HG02678 (cell line): Measurements from ENCODE around the gene ADAM30.
"Not testable (repeated sequence)": the region's sequence is repeated elsewhere in the genome, so short reads cannot be mapped to it uniquely, and the experiment has no call there.

Experiments
- ATAC-seq: cut with Tn5 transposase; IDR thresholded peaks from one replicate; pipeline ENCODE4 v1.9.1; 2021; ENCODE audit warnings: mild to moderate bottlenecking, moderate library complexity; ENCODE audit not compliant: unreplicated experiment

Gene ADAM30

DNA sequence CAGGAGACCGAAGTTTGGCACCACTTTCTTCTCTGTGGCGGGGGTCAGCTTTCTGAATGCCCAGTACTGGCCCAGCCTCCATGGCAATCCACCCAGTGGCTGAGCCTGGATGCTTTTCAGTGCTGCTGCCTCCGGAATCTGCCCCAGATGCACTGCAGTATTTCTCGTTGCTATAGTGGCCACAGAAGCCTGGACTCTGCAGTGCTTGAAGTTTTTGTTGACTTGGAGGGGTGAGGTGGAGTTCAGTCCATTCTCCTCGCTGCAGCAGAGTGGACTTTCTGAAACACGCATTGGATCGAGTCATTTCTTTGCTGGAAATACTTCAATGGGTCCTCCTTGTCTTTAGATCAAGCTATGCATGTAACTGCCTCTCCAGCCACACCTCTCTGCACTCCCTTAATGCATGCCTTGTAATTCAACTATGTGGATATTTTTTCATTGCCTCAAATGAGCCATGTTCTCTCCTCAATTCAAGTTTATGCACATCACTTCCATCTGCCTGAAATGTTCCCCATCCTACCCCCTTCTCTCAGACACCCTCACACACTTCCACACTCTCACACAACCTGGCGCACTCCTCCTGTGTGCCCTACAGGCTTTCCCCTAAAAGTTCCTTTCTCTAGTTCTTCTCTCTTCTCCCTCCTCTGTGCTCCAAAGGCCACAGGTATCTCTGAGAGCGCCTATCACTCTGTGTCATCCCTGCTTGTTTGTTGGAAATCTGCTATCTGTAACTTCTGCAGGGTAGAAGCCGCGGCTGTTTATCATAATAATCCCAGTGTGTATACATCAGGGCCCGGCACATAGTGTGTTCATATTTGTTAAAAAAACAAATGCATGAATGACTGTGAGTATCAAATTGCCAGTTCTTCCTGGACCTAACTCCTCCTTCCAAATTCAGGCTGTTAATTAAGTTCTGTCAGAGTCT lies 16.5 kb downstream of the ADAM30 start:
- no peak for ATAC-seq

DNA sequence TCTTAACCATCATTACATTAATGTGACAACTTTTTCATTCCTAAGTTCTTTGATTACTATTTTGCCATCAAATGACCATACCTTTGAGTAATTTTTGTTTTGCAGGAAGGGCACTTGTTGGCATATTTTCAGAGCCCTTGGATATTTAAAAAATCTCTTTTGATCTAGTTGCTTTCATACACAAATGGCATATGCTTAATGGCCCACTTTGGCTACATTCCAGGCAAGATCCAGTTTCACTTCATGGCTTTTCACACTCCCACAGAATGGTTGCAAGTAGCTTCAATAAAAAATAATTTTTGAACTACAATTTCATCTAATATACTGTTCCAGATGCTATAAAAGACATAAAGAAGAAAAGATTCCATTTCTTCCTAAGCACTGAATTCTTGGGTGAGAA lies 18.1 kb downstream of the ADAM30 start:
- ATAC-seq, result no peak

DNA sequence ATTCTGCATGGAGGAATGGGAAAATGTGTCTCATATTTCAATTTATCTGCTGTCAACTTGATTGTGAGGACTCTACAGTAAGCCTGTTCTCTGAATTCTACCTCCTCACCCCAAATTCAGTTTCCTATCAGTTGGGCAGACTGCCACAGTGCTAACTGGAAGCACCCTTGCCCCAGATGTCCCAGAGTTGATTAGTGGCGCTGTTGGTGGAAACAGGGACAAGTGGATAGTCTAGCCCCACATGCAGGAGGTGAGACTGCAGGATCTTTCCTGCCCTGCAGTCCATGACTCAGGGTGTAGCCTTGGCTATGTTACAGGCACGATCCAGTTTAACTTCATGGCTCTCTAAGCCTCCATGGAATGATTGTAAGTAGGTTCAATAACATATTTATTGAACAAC lies 22.1 kb downstream of the ADAM30 start:
- ATAC-seq, result no peak

DNA sequence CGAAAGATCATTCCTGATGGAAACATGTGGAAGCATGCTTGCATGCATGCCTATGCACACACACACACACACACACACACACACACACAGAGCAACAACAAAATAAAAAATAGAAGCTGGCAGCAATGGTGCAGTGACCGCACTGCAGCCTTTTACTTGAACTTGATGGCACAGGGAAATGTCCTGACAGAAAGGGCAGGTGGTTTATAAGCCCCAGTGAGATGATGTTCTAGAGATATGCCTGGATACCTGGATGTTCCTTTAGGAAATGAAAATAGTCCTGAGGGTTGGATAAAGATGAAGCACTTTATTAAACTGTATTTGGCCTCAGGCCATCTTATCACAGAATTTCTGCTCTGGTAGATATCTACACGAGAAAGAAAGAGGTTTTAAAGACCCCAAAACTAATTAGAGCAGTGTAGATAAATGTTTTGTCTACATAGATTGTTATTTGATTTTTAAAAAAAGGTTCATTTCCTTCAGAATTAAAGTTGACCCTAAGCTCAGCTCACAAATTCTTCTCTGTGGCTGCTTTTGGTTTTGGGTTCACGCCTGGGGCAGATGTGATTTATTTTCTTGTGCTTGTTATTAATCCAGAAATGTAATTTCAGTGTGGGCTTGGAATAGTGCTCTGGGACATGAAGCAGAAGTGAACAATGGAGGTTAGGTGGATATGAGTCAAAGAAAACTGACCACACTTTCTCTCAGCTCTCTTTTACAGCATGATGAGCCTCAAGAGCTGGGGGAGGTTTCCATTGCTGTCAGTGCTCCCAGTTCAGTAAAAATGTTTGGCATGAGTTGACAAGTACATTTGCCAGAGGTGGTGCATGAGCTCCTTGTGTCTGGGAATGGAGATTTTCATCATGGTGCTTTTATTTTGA lies 22.9 kb downstream of the ADAM30 start:
- no peak for ATAC-seq

DNA sequence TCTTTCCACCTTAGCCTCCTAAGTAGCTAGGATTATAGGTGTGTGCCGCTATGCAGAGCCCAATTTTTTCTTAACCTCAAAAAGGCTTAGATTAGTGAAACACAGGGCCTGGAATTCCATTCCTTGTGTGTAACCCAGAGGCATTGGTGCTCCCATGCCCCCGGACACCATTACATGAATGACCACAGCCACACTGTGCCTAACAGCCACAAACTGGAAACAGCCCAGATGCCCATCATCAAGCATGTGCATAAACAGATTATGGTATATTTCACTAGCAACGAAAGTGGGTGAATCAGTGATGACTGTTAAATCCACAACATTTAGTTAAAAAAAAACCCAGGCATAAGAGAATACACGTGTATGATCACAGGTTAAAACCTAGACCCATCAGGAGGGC lies 24.4 kb downstream of the ADAM30 start:
- no peak for ATAC-seq

DNA sequence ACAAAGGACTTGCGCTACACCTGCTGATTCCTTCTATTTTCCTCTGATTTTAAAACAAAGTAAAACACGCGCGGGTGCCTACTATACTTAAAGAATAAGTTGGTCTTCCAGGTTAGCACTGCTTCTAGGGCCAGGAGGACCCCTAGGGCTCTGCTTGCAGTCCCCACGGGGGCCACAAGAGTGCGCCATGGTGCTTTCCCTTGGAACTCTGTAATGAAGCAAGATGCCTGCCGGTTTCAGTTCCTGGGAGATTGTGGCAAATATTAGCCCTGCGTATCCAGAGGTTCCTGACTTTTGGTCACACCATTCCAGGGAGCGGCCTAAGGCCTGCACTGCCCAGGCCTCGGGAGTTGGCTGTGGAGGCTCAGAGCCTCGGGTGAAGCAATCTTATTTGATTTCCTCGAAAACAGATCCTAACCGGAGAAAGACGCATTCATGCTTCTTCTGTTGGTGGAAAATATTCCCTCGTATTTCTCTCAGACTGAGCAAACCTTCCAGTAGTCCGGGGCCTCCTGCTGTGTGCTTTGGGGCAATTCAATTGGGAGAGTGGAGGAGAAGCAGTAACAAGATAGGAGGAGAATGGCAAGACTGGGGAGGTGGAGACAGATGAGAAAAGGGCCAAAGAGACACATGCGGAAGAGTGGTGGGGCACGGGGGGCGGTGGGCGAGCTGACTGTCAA lies 25.3 kb downstream of the ADAM30 start:
- no peak for ATAC-seq

DNA sequence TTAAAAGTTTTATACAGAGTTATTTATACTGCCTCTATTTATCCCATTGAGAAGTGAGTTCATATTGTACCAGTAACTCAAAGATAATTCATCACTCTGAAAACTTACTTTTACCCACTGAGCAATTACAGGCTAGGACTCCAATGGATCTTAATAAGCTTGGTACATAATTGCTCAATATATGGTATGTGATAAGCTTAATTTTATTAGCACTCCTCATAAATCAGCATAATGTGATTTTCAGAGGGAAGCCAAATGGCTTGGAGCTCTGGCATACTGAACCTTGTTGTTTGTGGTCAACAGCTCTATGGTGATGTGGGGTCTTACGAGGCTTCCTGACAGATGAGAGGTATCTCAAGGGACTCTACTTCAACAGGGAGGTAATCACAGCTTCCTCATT lies 26.3 kb downstream of the ADAM30 start:
- ATAC-seq, result no peak

DNA sequence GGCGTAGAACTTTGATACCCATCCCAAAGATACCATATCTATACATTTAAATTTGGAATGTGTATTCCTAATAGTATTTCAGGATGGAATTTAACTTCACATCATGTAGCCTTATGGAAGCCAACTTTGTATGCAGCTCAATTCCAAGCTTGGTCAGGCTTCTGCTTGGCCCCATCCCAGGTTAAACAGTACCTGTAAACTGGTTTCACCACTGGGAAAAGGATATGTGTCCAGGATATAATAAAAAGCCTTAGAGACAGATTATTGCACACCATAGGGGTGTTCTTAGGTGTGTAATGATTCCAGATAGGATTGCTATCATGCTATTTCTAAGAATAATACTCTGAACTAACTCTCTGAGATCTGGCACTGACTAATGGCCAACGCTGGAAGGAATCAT lies 28.1 kb downstream of the ADAM30 start:
- no peak for ATAC-seq

DNA sequence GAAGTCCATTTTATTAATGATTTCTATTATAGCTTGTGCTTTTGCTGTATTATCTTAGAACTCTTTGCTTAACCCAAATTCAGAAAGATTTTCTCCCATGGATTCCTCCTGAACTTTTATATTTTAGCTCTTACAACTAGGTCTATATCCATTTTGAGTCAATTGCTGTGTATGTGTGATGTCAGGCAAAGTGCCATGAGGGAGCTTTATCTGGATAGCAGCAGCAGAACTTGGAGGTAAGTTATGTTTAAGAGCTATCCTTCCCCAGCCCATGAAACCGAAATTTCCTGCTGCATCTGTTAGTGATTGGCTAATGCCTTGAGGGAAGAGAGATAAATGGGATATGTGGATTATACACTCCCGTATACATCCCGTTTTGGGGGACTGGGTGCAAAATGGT lies 29.9 kb downstream of the ADAM30 start:
- no peak for ATAC-seq

DNA sequence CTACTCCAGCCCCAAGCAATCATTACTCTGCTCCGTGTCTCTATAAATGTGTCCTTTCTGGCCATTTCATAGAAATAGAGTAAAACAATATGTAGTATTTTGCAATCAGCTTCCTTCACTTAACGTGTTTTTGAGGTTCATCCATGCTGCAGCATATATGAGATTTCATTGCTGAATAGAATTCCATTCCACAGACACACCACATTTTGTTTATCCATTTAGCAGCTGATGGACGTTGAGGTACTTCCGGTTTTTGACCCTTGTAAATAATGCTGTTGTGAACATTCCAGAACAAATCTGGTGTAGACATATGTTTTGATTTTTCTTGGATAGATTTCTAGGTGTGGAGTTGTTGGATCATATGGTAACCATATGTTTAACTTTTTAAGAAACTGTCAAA lies 30.7 kb downstream of the ADAM30 start:
- no peak for ATAC-seq

DNA sequence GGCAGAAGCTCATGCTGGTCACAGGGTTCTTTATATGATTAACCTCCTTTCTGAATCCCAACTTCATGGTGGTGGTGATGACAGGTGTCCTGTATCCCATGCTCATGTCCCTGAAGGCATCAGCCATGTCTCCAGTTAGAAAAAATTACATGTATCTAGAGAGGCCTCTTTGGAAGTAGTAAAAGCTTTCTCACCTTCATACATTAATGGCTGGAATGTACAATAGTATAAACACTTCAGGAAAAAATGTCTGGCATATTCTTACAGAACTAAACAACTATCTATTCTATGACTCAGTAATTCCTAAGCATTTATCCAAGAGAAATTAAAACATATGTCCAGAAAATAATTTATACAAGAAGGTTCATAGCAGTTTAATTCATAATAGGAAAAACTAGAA lies 34.0 kb downstream of the ADAM30 start:
- ATAC-seq, result no peak

DNA sequence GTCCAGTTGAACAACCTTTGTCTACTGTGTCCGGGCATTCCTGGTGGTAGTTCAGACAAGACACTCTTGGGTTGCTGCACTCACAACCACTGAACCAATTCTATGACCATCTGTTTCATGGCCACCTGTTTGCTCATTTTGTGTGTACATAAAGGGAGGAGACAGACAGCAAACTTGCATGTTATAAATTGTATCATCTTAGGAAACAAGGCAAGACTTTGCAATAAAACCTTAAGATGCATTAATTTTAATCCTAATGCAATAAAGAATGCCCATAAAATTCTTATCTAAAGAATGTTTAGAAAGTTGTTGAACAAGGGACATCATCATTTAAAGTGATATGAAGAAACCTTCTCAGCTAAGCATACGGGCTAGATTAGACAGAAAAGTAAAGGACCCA lies 34.8 kb downstream of the ADAM30 start:
- ATAC-seq, result no peak

DNA sequence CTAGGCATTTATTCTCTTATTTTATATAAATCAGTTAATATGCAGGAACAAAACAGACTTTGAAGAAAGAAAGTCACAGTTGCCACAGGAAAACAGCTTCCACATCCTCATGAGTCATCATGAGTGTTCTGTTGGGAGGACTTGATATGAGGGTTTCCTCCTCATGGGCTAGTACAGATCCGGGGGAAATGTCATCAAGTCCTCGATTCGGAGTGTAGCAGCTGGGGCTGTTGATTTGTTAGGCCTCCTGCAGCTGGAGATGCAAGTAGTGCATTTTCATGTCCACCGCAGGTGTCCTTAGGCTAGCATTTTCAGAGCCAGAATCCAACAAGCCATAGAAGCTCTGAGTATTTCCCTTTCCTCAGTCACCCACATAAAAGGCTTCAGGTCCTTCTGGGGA lies 36.7 kb downstream of the ADAM30 start:
- no peak for ATAC-seq

DNA sequence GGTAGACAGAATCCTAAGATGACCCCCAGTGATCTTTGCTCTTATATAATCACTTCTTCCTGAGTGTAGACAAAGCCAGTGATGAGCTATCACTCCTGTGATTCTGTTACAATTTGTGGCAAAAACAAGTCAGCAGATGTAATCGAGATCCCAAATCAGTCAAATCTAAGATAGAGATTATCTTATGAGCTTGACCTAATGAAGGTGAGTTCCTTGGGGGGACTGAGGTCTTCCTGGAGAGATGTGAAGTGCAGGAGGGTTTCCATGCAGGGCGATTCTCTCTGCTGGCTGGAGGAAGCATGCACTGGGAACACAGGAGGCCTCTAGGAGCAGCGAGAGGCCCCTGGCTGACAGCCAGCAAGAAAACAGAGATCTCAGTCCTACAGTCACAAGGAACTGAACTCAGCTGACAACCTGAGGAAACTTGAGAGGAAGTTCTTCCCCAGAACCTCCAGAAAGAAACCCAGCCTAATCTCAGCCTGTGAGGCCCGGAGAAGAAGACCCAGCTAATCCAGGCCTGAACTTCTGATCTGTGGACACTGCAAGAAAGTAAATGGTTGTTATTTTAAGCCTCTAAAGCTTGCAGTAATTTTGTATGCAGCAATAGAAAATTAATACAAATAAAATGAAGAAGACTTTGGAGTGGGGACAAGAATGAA lies 37.6 kb downstream of the ADAM30 start:
- ATAC-seq, result not testable (repeated sequence)

DNA sequence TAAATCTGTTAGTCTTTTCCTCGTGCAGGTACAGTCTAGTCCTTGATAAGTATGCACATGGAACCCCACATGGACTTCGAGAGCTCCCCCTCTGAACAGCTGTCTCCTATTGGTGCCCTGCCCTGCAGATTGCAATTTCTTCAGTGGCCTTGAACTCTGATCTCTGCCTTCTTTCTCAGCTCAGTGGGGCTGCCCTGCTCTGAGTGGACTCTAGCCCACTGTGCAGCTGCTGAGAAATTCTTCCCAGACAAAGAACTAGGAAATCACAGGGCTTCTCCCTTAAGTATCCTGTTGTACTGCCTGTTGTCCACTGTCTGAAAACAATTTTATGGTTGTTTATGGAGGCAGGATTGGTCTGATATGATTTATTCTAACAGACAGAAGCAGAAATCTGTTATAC lies 38.2 kb downstream of the ADAM30 start:
- ATAC-seq, result no peak

DNA sequence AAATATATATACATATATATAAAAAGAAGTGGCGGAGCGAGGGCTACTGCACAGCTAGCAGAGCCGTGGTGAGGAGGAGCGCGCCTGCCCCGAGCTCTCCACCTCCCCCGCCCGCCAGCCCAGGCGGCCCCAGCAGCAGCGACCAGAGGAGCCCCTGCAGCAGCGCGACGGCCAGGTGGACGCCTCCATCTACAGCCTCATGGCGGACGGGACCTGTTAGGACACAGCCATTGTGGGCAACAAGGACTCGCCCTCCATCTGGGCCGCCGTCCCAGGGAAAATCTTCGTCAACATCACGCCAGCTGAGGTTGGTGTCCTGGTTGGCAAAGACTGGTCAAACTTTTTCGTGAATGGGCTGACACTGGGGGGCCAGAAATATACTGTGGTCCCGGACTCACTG lies 43.2 kb downstream of the ADAM30 start:
- ATAC-seq, result no peak

DNA sequence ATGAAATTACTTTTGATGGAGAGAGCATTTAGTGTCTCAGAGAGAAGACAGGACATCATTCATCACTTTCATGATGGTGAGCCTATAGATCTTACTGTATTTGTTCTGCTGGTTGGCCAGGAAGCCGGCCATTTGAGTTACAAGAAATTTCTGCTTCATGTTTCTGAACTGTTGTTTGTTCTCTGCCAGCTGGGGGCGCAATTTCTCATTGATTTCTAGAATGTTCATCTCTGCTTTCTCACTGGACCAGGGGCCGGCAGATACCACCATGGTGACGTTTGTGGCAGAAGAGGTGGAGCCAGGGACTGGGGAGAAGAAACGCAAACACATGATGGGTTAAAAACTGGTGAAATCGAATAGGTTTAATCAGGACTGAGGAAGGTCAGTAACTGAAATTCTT lies 52.1 kb downstream of the ADAM30 start:
- not testable (repeated sequence) for ATAC-seq
